ENCODE results near the gene HSPA12B.
"Not testable (repeated sequence)": the region's sequence is repeated elsewhere in the genome, so short reads cannot be mapped to it uniquely, and the experiment has no call there.

HSPA12B gene

GRCh38 chr20:3788685-3789155 is 56.2 kb downstream of the HSPA12B start:
- Histone ChIP-seq H3K27ac (ENCODE audit: low read length) (no peak overlapping the region), H3K36me3 (ENCODE audit: insufficient read depth, low read depth, low read length) (peaks cover 7% of the 10 kb centered on the region; the same call in 1 of the 2 replicates), H3K9me3 (ENCODE audit: insufficient read depth, low read depth, low read length) (no peaks in the 10 kb centered on the region), H3K9ac (ENCODE audit: low read depth, low read length) (no peak overlapping the region), H3K4me1 (ENCODE audit: insufficient read depth, low read length) (peaks cover 6% of the 10 kb centered on the region; the same call in 1 of the 2 replicates), H3K27me3 (ENCODE audit: insufficient read depth, low read length) (peaks cover 14% of the 10 kb centered on the region), H3K4me3 (ENCODE audit: low read length) (no peak overlapping the region)

GRCh38 chr20:3789201-3789600 is 56.7 kb downstream of the HSPA12B start:
- not testable (repeated sequence) for H3K36me3 ChIP-seq (ENCODE audit: insufficient read depth, low read depth, low read length); H3K4me3 ChIP-seq (ENCODE audit: low read length); H3K9ac ChIP-seq (ENCODE audit: low read depth, low read length); H3K4me1 ChIP-seq (ENCODE audit: insufficient read depth, low read length); H3K9me3 ChIP-seq (ENCODE audit: insufficient read depth, low read depth, low read length); H3K27ac ChIP-seq (ENCODE audit: low read length)
- H3K27me3 ChIP-seq (ENCODE audit: insufficient read depth, low read length): peaks cover 14% of the 10 kb centered on the region

GRCh38 chr20:3794168-3794567 is 61.7 kb downstream of the HSPA12B start:
- not testable (repeated sequence) for H3K27ac ChIP-seq (ENCODE audit: low read length); H3K36me3 ChIP-seq (ENCODE audit: insufficient read depth, low read depth, low read length)
- peaks cover 16% of the 10 kb centered on the region; the same call in 1 of the 2 replicates for H3K4me1 ChIP-seq (ENCODE audit: insufficient read depth, low read length)

DNA sequence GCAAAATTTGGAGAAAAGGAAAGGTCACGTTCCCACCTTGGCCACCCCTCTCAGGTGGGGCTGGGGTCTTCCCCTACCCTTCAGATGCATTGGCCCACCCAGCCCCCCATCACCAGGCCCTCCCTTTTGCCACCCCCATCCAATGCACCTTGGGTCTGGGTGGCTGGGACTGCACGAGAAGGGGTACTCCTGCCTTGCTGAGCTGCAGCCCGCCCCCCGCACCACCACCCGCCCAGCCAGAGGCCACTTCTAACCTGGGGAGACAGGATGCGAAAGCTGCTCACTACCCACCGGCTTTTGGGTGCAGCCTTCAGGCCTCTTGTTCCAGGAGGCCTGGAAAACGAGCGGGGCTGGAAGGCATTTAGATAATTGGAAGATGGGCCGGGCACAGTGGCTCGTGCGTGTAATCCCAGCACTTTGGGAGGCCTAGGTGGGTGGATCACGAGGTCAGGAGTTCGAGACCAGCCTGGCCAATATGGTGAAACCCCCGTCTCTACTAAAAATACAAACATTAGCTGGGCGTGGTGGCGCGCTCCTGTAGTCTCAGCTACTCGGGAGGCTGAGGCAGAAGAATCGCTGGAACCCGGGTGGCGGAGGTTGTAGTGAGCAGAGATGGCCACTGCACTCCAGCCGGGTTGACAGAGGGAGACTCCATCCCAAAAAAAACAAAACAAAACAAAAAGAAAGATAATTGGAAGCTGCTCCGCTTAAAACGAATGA is 62.4 kb downstream of the HSPA12B start:
- H3K36me3 ChIP-seq (ENCODE audit: insufficient read depth, low read depth, low read length): peaks cover 6% of the 10 kb centered on the region; the same call in 1 of the 2 replicates
- H3K9me3 ChIP-seq (ENCODE audit: insufficient read depth, low read depth, low read length): no peaks in the 10 kb centered on the region
- H3K9ac ChIP-seq (ENCODE audit: low read depth, low read length): no peak overlapping the region; the same call in 1 of the 2 replicates
- peak overlapping the region; percentile 92; the same call in 1 of the 2 replicates for H3K4me3 ChIP-seq (ENCODE audit: low read length)
- no peak overlapping the region for H3K27ac ChIP-seq (ENCODE audit: low read length)
- peaks cover 7% of the 10 kb centered on the region; the same call in 1 of the 2 replicates for H3K27me3 ChIP-seq (ENCODE audit: insufficient read depth, low read length)
- peaks cover 18% of the 10 kb centered on the region; the same call in 1 of the 2 replicates for H3K4me1 ChIP-seq (ENCODE audit: insufficient read depth, low read length)

More at GRCh38 chr20:3794168-3794567, 61.7 kb downstream of the HSPA12B start:
- H3K4me3 ChIP-seq (ENCODE audit: low read length); H3K9ac ChIP-seq (ENCODE audit: low read depth, low read length); H3K9me3 ChIP-seq (ENCODE audit: insufficient read depth, low read depth, low read length); H3K27me3 ChIP-seq (ENCODE audit: insufficient read depth, low read length): not testable (repeated sequence)

GRCh38 chr20:3795511-3796468 is 63.3 kb downstream of the HSPA12B start, which contains the start of gene CDC25B:
Gene CDC25B, plus strand, starts transcription at chr20:3796310. Its CDS starts 222 bp downstream, at chr20:3796532.
- H3K27me3 ChIP-seq (ENCODE audit: insufficient read depth, low read length): peaks cover 7% of the 10 kb centered on the region; the same call in 1 of the 2 replicates
- no peak within 1 kb of the TSS for H3K27ac ChIP-seq (ENCODE audit: low read length)
- H3K4me3 ChIP-seq (ENCODE audit: low read length): peak within 1 kb of the TSS; percentile 92
- peak within 1 kb of the TSS; percentile 83 for H3K9ac ChIP-seq (ENCODE audit: low read depth, low read length)
- peaks cover 7% of the 10 kb centered on the region for H3K36me3 ChIP-seq (ENCODE audit: insufficient read depth, low read depth, low read length)
- H3K4me1 ChIP-seq (ENCODE audit: insufficient read depth, low read length): peaks cover 25% of the 10 kb centered on the region; the same call in 1 of the 2 replicates
- H3K9me3 ChIP-seq (ENCODE audit: insufficient read depth, low read depth, low read length): no peaks in the 10 kb centered on the region

DNA sequence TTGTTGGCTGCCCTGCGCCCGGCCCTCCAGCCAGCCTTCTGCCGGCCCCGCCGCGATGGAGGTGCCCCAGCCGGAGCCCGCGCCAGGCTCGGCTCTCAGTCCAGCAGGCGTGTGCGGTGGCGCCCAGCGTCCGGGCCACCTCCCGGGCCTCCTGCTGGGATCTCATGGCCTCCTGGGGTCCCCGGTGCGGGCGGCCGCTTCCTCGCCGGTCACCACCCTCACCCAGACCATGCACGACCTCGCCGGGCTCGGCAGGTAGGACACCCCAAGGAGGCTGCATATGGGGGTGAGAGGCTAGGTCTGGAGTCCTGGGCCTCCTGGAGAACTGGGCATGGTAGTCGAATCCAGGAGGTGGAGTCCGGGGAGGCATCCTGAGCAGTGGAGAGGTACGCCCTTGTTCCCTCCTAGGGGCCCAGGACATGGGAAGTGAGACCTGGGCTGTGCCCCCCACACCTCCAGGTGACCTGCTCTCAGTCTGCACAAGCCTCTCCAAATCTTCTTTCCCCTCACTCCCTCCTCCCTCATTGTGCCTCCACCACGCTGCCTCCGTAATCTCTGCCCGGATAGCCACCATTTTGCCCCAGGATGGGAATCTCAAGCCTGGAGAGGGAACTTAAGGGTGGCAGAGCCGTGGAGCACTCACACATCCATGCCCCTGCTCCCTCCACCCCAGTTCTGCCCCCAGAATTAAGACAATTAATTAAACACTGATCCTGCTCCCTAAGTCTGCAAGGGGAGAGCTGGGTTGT is 64.2 kb downstream of the HSPA12B start:
- peak overlapping the region; percentile 73 for H3K9ac ChIP-seq (ENCODE audit: low read depth, low read length)
- H3K4me1 ChIP-seq (ENCODE audit: insufficient read depth, low read length): peaks cover 25% of the 10 kb centered on the region; the same call in 1 of the 2 replicates
- H3K9me3 ChIP-seq (ENCODE audit: insufficient read depth, low read depth, low read length): no peaks in the 10 kb centered on the region
- H3K27ac ChIP-seq (ENCODE audit: low read length): no peak overlapping the region
- H3K36me3 ChIP-seq (ENCODE audit: insufficient read depth, low read depth, low read length): peaks cover 16% of the 10 kb centered on the region
- H3K4me3 ChIP-seq (ENCODE audit: low read length): peak overlapping the region; percentile 82
- peaks cover 7% of the 10 kb centered on the region; the same call in 1 of the 2 replicates for H3K27me3 ChIP-seq (ENCODE audit: insufficient read depth, low read length)

GRCh38 chr20:3797226-3797545 is 64.7 kb downstream of the HSPA12B start:
- Histone ChIP-seq H3K27me3 (ENCODE audit: insufficient read depth, low read length) (peaks cover 7% of the 10 kb centered on the region; the same call in 1 of the 2 replicates), H3K36me3 (ENCODE audit: insufficient read depth, low read depth, low read length) (peaks cover 21% of the 10 kb centered on the region), H3K4me3 (ENCODE audit: low read length) (peak overlapping the region; percentile 82), H3K4me1 (ENCODE audit: insufficient read depth, low read length) (peaks cover 25% of the 10 kb centered on the region; the same call in 1 of the 2 replicates), H3K9ac (ENCODE audit: low read depth, low read length) (peak overlapping the region; percentile 73), H3K27ac (ENCODE audit: low read length) (no peak overlapping the region), H3K9me3 (ENCODE audit: insufficient read depth, low read depth, low read length) (no peaks in the 10 kb centered on the region)

GRCh38 chr20:3797592-3798372 is 65.3 kb downstream of the HSPA12B start:
- Histone ChIP-seq H3K27ac (ENCODE audit: low read length) (no peak overlapping the region), H3K9me3 (ENCODE audit: insufficient read depth, low read depth, low read length) (no peaks in the 10 kb centered on the region), H3K9ac (ENCODE audit: low read depth, low read length) (no peak overlapping the region; the same call in 1 of the 2 replicates), H3K4me1 (ENCODE audit: insufficient read depth, low read length) (peaks cover 25% of the 10 kb centered on the region; the same call in 1 of the 2 replicates), H3K27me3 (ENCODE audit: insufficient read depth, low read length) (peaks cover 7% of the 10 kb centered on the region; the same call in 1 of the 2 replicates), H3K4me3 (ENCODE audit: low read length) (peak overlapping the region; percentile 82), H3K36me3 (ENCODE audit: insufficient read depth, low read depth, low read length) (peaks cover 27% of the 10 kb centered on the region)

DNA sequence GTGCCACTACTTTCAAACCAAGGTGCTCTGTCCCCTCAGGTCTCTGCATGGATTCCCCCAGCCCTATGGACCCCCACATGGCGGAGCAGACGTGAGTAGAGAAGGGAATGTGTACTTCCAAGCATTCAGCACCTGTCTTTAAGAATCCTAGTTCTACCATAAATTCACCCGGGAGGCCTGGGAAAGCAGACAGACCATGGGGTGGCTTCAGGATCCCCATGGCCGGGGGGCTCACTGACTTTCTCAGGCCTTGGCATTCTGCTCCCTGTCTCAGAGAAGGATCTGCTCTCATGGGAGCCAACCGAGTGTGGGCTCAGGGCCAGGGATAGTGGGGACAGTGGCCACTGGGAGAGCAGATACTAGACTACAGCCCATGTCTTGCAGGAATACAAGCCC is 65.9 kb downstream of the HSPA12B start:
- Histone ChIP-seq H3K9ac (ENCODE audit: low read depth, low read length) (no peak overlapping the region), H3K27ac (ENCODE audit: low read length) (no peak overlapping the region), H3K4me3 (ENCODE audit: low read length) (no peak overlapping the region), H3K36me3 (ENCODE audit: insufficient read depth, low read depth, low read length) (peaks cover 33% of the 10 kb centered on the region), H3K4me1 (ENCODE audit: insufficient read depth, low read length) (peaks cover 25% of the 10 kb centered on the region; the same call in 1 of the 2 replicates), H3K9me3 (ENCODE audit: insufficient read depth, low read depth, low read length) (no peaks in the 10 kb centered on the region), H3K27me3 (ENCODE audit: insufficient read depth, low read length) (peaks cover 7% of the 10 kb centered on the region; the same call in 1 of the 2 replicates)

- Histone ChIP-seq H3K27me3 (ENCODE audit: insufficient read depth, low read length) (peaks cover 7% of the 10 kb centered on the region; the same call in 1 of the 2 replicates), H3K9ac (ENCODE audit: low read depth, low read length) (0 out of 2 replicates have a peak overlapping the region, but pooled peaks have one; percentile 43), H3K27ac (ENCODE audit: low read length) (peak overlapping the region; percentile 57), H3K9me3 (ENCODE audit: insufficient read depth, low read depth, low read length) (no peaks in the 10 kb centered on the region), H3K4me3 (ENCODE audit: low read length) (peak overlapping the region; percentile 48; the same call in 1 of the 2 replicates), H3K36me3 (ENCODE audit: insufficient read depth, low read depth, low read length) (peaks cover 38% of the 10 kb centered on the region), H3K4me1 (ENCODE audit: insufficient read depth, low read length) (peaks cover 25% of the 10 kb centered on the region; the same call in 1 of the 2 replicates)
Measured at GRCh38 chr20:3798908-3799248, 66.4 kb downstream of the HSPA12B start.

Measured in iPS-20b (cell line).